HPDE6-E6E7 (cell line): Measurements from ENCODE around the gene MBLAC2.

Source experiments
- DNase-seq: peaks from one replicate; pipeline ENCODE4 v3.0.0; 2011; ENCODE audit warnings: missing footprints; ENCODE audit errors: extremely low spot score

MBLAC2 gene

DNA sequence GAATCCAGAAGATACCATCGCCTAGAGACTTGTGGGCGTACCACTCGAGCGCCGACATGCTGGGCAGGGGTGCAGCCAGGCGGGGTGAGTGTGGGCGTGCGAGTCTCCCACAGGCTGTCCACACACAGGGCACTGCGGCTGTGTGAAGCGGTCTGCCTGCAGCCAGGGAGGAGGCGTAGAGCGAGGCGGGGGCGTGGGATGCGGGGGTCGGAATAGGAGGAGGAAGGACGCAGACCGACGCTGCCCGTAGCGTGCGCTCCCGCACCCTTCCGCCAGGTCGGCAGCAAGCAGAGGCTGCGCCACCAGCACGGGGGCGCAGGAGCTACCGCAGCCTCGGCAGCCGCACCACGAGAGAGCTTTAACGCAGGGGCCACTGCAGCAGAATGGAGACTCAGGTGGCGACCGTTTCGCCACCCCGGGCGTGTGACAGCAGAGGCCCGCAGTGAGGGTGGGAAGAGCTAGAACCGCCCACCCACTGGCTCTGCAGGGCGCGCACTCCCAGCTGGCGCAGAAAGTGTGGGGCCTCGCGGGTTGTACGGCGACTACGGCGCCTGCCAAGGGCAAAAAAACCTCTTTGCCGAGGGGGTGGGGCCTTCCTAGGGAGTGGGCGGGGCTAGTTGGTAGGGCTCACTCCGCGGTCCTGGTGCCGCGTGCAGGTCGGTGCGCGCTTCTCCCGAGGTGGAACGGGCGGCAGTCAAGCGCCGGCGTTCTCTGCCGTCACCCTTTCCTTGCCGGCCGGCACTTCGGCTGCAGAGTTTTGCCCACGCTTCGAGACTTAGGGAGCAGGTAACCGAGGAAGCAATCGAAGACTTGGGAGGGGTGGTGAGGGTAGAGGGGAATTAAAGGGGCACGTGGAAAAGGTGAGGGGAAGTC is at the start of gene MBLAC2, which contains the start of gene POLR3G:
TSS of gene MBLAC2 (minus strand) at position 537 of the 873 bp plus-strand sequence. CDS start at position 58, 479 bp downstream.
TSS of gene POLR3G (plus strand) at position 630 of the 873 bp plus-strand sequence. CDS start 10,704 bp downstream, outside the sequence.
- DNase-seq: peak; percentile 85

DNA sequence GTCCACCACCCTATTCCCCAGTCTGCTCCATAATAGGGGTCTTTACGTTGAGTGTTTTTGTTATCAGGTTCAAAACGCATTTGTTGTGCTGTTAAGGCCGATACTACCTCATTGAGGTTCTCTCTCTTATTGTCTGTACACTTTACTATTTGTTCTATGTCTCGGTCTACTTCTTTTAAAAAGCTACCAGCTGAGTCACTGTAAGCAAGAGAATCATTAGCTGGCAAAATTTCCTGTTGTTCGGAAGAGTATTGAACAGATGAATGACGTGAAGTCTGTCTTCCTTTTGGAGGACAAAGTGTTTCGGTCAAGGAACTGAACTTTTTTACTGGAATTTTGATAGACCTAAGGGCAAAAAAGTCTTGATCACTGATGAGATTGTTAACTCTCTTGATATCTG is 44.5 kb upstream of the MBLAC2 start:
- DNase-seq: no peak

- DNase-seq: no peak
Observed at GRCh38 chr5:90518661-90519060, 44.1 kb upstream of the MBLAC2 start.

DNA sequence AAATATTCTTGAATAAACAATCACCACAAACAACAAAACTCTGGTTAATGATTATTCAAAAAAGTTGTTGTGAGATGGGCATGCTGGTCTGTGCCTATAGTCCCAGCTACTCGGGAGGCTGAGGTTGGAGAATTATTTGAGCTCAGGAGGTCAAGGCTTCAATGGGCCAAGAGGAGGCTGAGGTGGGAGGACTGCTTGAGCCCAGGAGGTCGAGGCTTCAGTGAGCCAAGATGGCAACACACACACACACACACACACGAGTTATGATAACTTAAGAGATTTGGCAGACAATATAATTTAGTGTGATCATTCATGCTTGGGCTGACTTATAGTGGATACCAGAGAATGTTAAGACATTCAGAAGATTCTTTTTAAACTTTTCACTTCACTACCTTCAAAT is 39.9 kb upstream of the MBLAC2 start:
- no peak for DNase-seq

DNA sequence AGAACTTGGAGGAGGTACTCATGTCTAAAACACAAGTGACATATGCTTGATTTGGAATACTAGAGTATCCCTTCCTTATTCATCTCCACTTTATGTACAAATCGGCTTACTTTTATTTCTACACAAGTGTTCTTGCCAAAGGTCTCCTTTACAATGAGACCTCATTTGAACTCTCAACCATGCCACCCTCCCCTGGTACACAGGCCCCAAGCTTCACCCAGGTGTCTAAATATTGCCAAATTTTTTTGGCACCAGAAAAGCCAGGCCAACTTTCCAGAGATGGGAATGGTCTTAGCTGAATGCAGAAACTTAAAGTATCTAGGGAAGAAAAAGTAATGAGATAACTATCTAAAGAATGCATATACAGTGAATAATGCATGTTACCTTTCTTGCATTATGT is 35.9 kb upstream of the MBLAC2 start:
- no peak for DNase-seq

- no peak for DNase-seq
Observed at GRCh38 chr5:90506221-90506620, 31.6 kb upstream of the MBLAC2 start.

GRCh38 chr5:90504743-90505142 is 30.2 kb upstream of the MBLAC2 start:
- no peak for DNase-seq

- no peak for DNase-seq
Observed at GRCh38 chr5:90503596-90503995, 29.0 kb upstream of the MBLAC2 start.

- no peak for DNase-seq
Observed at GRCh38 chr5:90495146-90495545, 20.6 kb upstream of the MBLAC2 start.

GRCh38 chr5:90494043-90494442 is 19.5 kb upstream of the MBLAC2 start:
- DNase-seq: no peak

- no peak for DNase-seq
Observed at GRCh38 chr5:90488791-90489190, 14.2 kb upstream of the MBLAC2 start.

GRCh38 chr5:90484540-90484939 is 10.0 kb upstream of the MBLAC2 start:
- no peak for DNase-seq

GRCh38 chr5:90483206-90483605 is 8.6 kb upstream of the MBLAC2 start:
- DNase-seq: no peak

DNA sequence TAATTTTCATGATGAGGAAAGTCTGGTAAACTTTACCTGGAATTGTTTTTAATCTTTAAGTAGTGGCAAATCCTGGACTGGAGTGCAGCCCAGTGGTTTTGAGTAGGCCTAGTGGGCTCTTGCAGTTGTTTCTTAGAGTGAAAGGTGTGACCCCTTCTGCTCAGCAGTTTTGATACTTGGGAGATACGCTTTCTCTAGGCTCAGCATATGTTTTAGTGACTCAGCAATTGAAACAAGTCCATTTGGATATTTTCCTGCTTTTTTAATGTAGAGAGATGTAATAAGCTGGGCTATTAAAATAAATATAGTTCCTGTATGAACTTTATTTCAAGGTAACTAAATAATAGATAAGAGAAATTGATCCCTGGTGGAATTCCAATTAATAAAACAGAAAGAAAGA is 6.1 kb upstream of the MBLAC2 start:
- no peak for DNase-seq

DNA sequence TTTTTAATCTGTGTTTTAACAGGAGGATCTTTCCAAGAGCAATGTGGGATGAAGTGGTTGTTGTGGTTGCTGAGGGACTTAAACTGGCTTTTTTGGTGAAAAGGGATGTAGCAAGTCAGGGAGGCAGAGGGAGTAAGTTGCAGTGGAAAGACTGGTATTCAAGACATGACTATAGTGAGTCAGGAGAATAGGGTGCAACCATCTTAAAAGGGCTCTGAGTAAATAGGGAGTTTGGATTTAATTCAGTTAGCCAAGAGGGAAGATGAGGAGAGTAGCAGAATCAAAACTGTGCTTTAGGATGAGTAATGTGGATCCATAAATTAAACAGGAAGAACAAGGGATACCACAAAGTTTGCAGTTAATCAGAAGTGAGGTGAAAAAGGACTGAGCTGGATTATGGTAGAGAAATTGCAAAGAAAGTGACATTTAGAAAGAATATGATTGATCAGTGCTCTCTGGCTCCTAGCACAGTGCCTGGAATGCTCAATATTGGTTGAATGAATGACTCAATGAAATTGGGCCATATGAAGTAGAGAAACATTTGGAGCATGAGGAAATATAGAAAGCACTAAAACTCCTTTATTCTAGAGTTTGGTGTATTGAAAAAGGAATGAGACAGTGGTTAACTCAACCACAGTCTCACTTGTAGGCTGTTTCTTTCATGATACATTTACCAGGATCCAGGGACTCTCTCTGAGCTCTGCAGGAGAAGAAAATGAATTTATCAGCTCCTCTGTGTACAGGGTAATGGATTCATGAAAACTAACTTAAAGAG is 5.2 kb upstream of the MBLAC2 start:
- DNase-seq: no peak

DNA sequence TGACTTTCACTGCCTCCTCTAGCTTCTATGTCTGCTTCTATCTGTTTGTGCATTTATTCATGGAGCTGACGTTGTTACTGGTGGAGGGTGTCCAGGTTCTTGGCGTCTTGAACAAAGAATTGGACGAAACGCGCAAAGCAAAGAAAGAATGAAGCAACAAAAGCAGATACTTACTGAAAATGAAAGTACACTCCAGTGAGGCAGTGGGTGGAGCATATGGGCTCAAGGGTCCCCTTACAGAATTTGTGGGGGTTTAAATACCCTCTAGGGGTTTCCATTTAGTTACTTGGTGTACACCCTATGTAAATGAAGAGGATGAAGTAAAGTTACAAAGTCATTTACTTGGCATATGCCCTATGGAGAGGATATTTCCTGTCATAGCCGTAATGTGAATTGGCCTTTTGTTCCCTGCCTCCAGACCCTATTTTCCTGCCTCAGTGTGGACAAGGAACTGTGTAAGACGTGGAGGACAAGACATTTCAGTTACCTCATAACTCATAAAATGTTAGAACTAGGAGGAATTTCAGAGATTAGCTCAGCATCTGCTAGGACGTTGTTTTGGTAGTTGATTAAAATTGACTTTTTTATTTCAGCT is 3.1 kb upstream of the MBLAC2 start:
- DNase-seq: no peak

- DNase-seq: no peak
Observed at GRCh38 chr5:90477073-90477472, 2.5 kb upstream of the MBLAC2 start.

- DNase-seq: no peak
Observed at GRCh38 chr5:90476391-90476790, 1.8 kb upstream of the MBLAC2 start.

- no peak for DNase-seq
Observed at GRCh38 chr5:90475436-90475980, 937 bp upstream of the MBLAC2 start.

DNA sequence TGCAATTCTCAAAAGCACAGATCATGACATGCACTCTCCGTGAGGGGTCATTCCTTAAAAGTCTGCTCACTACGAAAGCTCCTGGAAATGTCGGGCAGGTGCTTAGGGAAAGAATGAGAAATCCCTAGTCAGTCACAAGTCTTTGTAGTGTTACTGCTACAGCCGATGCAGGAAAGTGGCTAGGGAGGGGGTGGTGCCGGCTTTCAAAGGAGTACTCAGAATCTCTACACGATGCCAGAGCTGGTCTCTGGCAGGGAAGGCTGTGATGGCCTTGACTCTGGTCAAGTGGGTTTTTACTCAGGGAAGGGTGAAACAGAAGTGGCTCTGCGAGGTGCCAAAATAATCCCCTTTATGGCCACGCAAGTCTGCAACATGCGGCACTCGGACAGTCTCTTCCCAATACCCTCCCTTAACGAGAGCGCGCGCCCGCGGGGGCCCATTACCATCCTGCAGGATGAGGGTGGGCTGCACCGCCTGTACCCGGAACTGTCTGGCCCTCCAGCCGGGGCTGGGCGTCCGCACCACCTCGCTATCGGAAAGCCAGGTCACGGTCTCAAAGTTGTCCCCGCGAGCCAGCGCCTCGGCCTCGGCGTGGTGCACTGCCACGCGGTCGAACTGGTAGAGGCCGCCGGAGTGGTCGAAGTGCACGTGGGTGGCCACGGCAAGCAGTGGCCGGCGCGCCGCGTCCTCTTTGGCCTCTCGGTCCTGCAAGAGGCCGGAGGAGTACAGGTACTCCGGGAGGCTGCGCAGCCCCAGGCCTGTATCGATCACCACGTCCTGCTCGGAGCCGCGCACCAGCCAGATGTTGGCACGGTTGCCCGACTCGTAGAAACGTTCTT is 956 bp downstream of the MBLAC2 start:
- no peak for DNase-seq

DNA sequence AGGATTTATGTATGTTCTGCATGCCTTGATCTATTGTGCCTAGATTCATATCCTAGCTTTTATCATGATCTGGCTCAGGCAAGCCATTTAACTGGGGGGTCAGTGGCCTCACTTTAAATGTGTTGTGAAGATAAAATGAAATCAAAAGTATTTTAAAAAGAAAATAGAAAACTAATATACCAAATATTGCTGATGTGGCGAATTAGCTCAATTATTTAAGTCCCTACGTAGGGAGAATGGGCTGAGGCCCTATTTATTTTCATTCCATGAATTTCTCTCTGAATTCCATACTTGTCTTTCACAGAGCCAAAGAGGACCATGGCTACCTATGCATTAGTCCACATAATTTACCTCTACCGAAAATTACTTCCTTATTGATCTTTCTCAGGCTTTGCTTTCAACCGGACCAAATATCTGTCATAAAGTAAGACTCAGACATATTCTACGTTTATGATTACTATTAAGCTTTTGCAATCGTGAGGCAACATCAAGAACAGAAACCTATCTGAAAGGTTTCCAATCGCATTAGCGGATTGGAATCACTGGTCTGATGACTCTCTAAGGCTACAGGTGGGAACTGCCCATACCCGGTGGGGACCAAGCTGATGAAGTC is 1.7 kb downstream of the MBLAC2 start:
- DNase-seq: no peak
